Bronchial epithelial cell (primary cell): ENCODE results near the gene SAP30L. TPM values are rescaled to one million over a fixed set of nuclear protein-coding genes. Genes with fewer than 3 reads are reported as not detected.

Experiments used
- DNase-seq: peaks from one replicate; pipeline ENCODE4 v3.0.0-alpha.2; 2010; ENCODE audit warnings: low read depth
- FAIRE-seq: peaks from 2 replicates; lab custom pipeline; 2011; peaks lifted over from hg19 to GRCh38; lab: Jason Lieb, UNC
- H3K27me3 ChIP-seq: 2 replicates; pipeline ENCODE4 v1.5.1; 2011; ENCODE audit warnings: low read length; ENCODE audit not compliant: control insufficient read depth, insufficient read depth
- H3K36me3 ChIP-seq: 2 replicates; pipeline ENCODE4 v1.5.1; 2011; ENCODE audit warnings: low read length; ENCODE audit not compliant: control insufficient read depth, insufficient read depth
- H3K4me3 ChIP-seq: 2 replicates; pipeline ENCODE4 v1.5.1; 2011; ENCODE audit warnings: mild to moderate bottlenecking, low read depth, low read length, control low read depth
- total RNA-seq: library from RNA; depleted of rRNA; stranded (reverse); fragments of >200 nt; gene quantifications from 2 replicates; pipeline ENCODE4 v1.2.1, GENCODE V29; 2014
- TF ChIP-seq, protein P1 (sequence below): IDR thresholded peaks from 2 replicates; pipeline ENCODE4 v1.5.1; 2011; ENCODE audit warnings: mild to moderate bottlenecking, moderate library complexity, low read length, control low read depth, inconsistent platforms; ENCODE audit not compliant: insufficient read depth, severe bottlenecking

SAP30L gene
- total RNA-seq, 1 donor from 2014 or later, result 32.4 TPM

DNA sequence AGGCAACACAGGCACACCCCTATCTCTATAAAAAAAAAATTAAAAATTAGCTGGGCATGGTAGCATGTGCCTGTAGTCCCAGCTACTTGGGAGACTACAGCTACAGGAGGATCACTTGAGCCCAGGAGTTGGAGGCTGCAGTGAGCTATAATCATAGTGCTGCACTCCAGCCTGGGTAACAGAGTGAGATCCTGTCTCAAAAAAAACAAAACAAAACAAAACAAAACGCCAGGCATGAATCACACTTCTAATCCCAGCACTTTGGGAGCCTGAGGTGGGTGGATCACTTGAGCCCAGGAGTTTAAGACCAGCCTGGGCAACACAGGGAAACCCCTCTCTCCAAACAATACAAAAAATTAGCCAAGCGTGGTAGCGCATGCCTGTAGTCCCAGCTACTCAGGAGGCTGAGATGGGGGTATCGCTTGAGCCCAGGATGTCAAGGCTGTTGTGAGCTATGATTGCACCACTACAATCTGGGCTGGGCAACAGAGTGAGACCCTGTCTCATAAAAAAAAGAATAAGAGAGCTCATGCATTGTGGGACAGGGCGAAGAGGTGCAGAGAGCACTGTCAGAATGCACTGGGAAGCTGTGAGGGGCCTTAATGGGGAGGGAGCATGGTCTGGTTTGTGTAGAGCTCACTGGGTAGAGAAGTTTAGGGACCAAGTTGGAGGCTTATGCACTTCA, 8.4 kb upstream of the SAP30L start:
- DNase-seq (peak; percentile 26), FAIRE-seq (no peak)
- Histone ChIP-seq H3K36me3 (peaks cover 14% of the 10 kb centered on the region), H3K27me3 (no peaks in the 10 kb centered on the region), H3K4me3 (no peak overlapping the region)
- TF ChIP-seq, protein P1, sequence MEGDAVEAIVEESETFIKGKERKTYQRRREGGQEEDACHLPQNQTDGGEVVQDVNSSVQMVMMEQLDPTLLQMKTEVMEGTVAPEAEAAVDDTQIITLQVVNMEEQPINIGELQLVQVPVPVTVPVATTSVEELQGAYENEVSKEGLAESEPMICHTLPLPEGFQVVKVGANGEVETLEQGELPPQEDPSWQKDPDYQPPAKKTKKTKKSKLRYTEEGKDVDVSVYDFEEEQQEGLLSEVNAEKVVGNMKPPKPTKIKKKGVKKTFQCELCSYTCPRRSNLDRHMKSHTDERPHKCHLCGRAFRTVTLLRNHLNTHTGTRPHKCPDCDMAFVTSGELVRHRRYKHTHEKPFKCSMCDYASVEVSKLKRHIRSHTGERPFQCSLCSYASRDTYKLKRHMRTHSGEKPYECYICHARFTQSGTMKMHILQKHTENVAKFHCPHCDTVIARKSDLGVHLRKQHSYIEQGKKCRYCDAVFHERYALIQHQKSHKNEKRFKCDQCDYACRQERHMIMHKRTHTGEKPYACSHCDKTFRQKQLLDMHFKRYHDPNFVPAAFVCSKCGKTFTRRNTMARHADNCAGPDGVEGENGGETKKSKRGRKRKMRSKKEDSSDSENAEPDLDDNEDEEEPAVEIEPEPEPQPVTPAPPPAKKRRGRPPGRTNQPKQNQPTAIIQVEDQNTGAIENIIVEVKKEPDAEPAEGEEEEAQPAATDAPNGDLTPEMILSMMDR, result no peak

DNA sequence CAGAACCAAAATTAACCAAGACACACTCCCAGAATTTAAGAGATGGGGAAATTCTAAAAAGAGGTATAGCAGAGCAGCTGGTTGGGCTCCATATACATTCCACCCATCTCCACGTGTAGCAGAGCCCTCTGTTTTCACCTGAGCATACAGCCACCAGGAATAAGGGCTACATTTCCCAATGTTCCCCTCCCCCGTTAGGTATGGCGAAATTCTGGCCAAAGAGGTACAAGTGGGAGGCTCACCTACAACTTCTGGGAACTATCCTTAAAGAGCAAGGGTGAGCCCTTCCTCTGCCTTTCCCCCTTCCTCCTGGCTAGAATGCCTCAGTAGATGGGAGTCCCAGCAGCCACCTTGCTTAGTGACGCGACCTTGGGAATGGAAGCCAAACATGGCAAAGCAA, 5.3 kb upstream of the SAP30L start:
- TF ChIP-seq, protein P1, result no peak
- no peak overlapping the region for H3K4me3 ChIP-seq
- H3K36me3 ChIP-seq, result peaks cover 14% of the 10 kb centered on the region
- no peak for DNase-seq
- no peak for FAIRE-seq
- no peaks in the 10 kb centered on the region for H3K27me3 ChIP-seq

DNA sequence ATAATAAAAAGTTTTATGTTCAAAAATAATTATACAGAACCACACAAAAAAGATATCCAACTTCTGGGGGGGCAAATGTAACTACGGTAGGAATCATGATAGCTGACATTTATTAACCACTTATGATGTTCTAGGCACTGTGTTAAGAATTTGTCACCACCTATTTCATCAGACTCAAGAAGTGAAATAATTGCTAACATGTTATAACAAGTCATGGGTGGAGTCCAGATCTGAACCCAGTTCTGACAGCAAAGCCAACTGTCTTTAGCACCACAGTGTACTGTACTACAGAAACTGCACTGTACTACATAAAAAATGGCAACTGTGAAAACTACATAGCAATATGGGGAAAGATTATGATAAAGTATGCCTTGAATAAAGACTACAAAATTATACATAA, 3.0 kb upstream of the SAP30L start:
- FAIRE-seq, result no peak
- TF ChIP-seq, protein P1, result no peak
- peak; percentile 93 for DNase-seq

DNA sequence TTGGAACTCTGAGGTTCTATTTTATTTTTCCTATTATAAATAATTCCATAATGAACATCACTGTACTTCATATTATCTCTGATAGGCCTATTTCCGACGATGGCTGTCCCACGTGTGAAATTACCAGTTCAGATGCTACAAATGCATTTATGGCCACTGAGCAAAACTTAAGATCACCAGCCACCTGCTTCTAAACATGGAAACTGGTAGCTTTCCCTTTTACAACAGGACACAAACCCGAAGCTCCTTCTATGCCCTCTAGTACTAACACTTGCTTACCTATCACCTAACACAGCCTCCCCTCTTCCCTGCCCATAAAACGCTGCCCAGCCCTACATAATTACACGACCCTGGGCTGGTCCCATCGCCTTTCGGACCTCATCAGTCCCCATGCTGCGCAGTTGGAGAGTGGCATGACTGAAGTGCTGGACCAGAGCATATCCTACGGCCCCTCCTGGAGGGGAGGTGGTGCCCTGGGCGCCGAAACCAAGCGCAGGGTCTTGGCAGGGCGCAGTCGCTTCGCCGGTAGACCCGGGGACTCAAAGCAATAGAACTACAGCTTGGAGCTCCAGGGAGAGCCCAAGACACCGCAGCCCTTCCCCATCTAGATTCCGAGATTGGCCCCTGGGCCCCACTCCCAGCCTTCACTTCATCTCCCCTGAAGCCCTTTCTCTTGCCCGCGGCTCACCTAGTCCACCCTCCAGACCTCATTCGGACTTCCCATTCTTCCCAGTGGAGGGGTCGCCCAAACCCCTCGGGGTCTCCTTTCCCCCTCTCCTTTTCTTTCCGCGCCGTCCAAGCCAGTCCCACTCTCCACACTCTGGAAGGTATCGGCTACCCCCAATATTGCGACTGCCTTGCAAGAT, 1.0 kb upstream of the SAP30L start:
- Histone ChIP-seq H3K36me3 (peaks cover 5% of the 10 kb centered on the region), H3K27me3 (no peaks in the 10 kb centered on the region), H3K4me3 (peak overlapping the region; percentile 89)
- FAIRE-seq, result no peak
- DNase-seq, result peak; percentile 3
- TF ChIP-seq, protein P1, result no peak

More for the DNA sequence above, 3.0 kb upstream of the SAP30L start:
- H3K27me3 ChIP-seq, result no peaks in the 10 kb centered on the region
- no peak overlapping the region for H3K4me3 ChIP-seq
- H3K36me3 ChIP-seq, result peaks cover 9% of the 10 kb centered on the region

DNA sequence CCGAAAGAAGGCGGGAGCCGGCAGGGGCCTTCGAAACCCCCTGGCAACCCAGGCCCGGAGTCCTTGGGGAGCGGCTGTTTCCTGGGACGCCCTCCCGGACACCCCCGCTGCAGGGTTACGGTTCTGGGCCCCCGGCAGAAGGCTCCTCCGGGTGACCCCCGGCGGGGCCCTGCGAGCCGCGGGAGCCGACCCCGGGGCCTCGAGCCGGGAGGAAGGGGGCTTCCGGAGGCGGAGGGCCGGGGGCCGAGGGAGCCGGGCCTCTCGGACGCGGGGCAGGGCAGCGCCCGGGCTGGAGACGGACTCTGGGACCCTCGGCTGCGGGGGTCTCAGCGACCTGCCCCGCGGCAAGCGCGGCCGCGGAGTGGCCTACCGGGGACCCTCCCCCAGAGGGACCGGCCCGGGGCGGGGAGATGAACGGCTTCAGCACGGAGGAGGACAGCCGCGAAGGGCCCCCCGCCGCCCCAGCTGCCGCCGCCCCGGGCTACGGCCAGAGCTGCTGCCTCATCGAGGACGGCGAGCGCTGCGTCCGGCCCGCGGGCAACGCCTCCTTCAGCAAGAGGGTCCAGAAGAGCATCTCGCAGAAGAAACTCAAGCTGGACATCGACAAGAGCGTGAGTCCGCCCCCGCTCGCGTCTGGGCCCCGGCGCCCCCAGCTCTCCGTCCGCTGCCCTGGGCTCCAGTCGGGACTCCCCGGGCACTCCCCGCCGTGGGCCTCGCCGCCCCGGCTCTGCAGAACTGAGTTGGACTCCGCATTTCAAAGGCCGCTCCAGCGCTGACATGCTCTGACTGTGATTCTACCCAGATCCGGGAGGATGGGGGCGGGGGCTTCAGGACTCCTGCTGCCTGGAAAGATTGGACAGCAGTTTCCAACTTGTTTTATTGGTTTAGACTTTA, 645 bp downstream of the SAP30L start:
- TF ChIP-seq, protein P1, result no peak
- DNase-seq (peak; percentile 43), FAIRE-seq (no peak)
- peak overlapping the region; percentile 89 for H3K4me3 ChIP-seq
- peaks cover 4% of the 10 kb centered on the region for H3K36me3 ChIP-seq
- no peaks in the 10 kb centered on the region for H3K27me3 ChIP-seq
